H1 (cell line): ENCODE results near the gene CNNM4. TPM values are rescaled to one million over a fixed set of nuclear protein-coding genes. Genes with fewer than 3 reads are reported as not detected.

Source experiments
- CTCF ChIA-PET: fragments of 300-600 bp; sonication (Branson Sonifier 250); formaldehyde crosslinking; loops from one replicate; lab custom pipeline; 2021; ENCODE audit not compliant: partially characterized antibody; lab: Charles Lee
- POLR2A ChIA-PET: fragments of 300-600 bp; sonication (Branson Sonifier 250); formaldehyde crosslinking; loops from one replicate; lab custom pipeline; 2021; ENCODE audit warnings: inconsistent platforms; ENCODE audit not compliant: partially characterized antibody; lab: Charles Lee
- DNase-seq, 2 experiments: peaks; one replicate each; pipeline versions ENCODE4 v3.0.0 to v3.0.0-alpha.2; 2010 to 2022; ENCODE audit warnings: low spot score in 2 of 2, low read depth in 1 of 2, mixed read lengths in 1 of 2
- FAIRE-seq: peaks from 2 replicates; lab custom pipeline; 2011; peaks lifted over from hg19 to GRCh38; lab: Jason Lieb, UNC
- H2AFZ ChIP-seq: 2 replicates; pipeline ENCODE4 v1.8.1; 2012; ENCODE audit warnings: low read length, inconsistent platforms
- H2AK5ac ChIP-seq: 2 replicates; pipeline ENCODE4 v1.6.1; 2013; ENCODE audit warnings: low read depth, low read length
- H2BK120ac ChIP-seq: replicated peaks from 2 replicates; pipeline ENCODE3; 2013; ENCODE audit warnings: low read depth, low read length, inconsistent platforms
- H2BK12ac ChIP-seq: 2 replicates; pipeline ENCODE4 v1.6.1; 2013; ENCODE audit warnings: low read depth, low read length
- H2BK15ac ChIP-seq: 2 replicates; pipeline ENCODE4 v1.6.1; 2013; ENCODE audit warnings: low read length
- H2BK20ac ChIP-seq: 2 replicates; pipeline ENCODE4 v1.6.1; 2013; ENCODE audit warnings: low read length
- H2BK5ac ChIP-seq: 2 replicates; pipeline ENCODE4 v1.6.1; 2013; ENCODE audit warnings: low read depth, low read length
- H3K14ac ChIP-seq: 2 replicates; pipeline ENCODE4 v1.6.1; 2013; ENCODE audit warnings: inconsistent platforms; ENCODE audit not compliant: insufficient read length
- H3K18ac ChIP-seq: 2 replicates; pipeline ENCODE4 v1.6.1; 2013; ENCODE audit warnings: low read length; ENCODE audit errors: extremely low read depth
- H3K23ac ChIP-seq: 2 replicates; pipeline ENCODE4 v1.6.1; 2013; ENCODE audit warnings: inconsistent platforms; ENCODE audit not compliant: insufficient read length
- H3K23me2 ChIP-seq: 2 replicates; pipeline ENCODE4 v1.6.1; 2013; ENCODE audit warnings: low read depth, low read length
- H3K27ac ChIP-seq: 2 replicates; pipeline ENCODE4 v1.6.1; 2011; ENCODE audit warnings: low read depth, low read length, inconsistent platforms
- H3K27me3 ChIP-seq, 4 experiments: replicated peaks in 1 of 4; 1 replicate in 1 of 4; 2 replicates in 3 of 4; pipeline versions ENCODE4 v1.6.1 to v1.8.1; 2011 to 2013; ENCODE audit warnings: low read length in 3 of 4, mild to moderate bottlenecking in 3 of 4, inconsistent platforms in 2 of 4, mixed read lengths in 2 of 4, moderate library complexity in 1 of 4; ENCODE audit not compliant: control insufficient read depth in 3 of 4, insufficient read depth in 3 of 4; ENCODE audit errors: extremely low read depth in 1 of 4
- H3K36me3 ChIP-seq, 4 experiments: 2 replicates each; pipeline versions ENCODE4 v1.6.1 to v1.8.1; 2011 to 2013; ENCODE audit warnings: mild to moderate bottlenecking in 4 of 4, low read length in 3 of 4, moderate library complexity in 2 of 4, control low read depth in 1 of 4, inconsistent platforms in 1 of 4; ENCODE audit not compliant: insufficient read depth in 4 of 4, control insufficient read depth in 2 of 4
- H3K4ac ChIP-seq: replicated peaks from 2 replicates; pipeline ENCODE3; 2013; ENCODE audit warnings: low read length, low read depth, mixed read lengths, inconsistent platforms; ENCODE audit not compliant: insufficient read length
- H3K4me1 ChIP-seq, 4 experiments: replicated peaks in 1 of 4; 1 replicate in 1 of 4; 2 replicates in 3 of 4; pipeline versions ENCODE4 v1.6.1 to v1.8.1; 2011 to 2013; ENCODE audit warnings: low read length in 3 of 4, inconsistent platforms in 2 of 4, mixed read lengths in 1 of 4; ENCODE audit not compliant: insufficient read depth in 4 of 4, control insufficient read depth in 3 of 4
- H3K4me2 ChIP-seq, 2 experiments: 2 replicates each; pipeline versions ENCODE4 v1.6.1 to v1.8.1; 2011 to 2013; ENCODE audit warnings: low read depth in 2 of 2, low read length in 2 of 2, control low read depth in 1 of 2, inconsistent platforms in 1 of 2, mild to moderate bottlenecking in 1 of 2; ENCODE audit not compliant: insufficient read depth in 1 of 2
- H3K4me3 ChIP-seq, 4 experiments: fragments of 200-600, 300-600 bp in 1 of 4; sonication (generic), shearing (Covaris generic), sonication (Bioruptor Twin) in 1 of 4; 2 replicates each; pipeline versions ENCODE4 v1.5.1 to v1.8.1; 2011 to 2016; ENCODE audit warnings: low read length in 4 of 4, low read depth in 3 of 4, control low read depth in 2 of 4, inconsistent platforms in 2 of 4, mild to moderate bottlenecking in 2 of 4, mixed read lengths in 1 of 4, moderate library complexity in 1 of 4; ENCODE audit not compliant: insufficient read depth in 2 of 4; ENCODE audit errors: extremely low read depth in 1 of 4
- H3K56ac ChIP-seq: replicated peaks from 2 replicates; pipeline ENCODE3; 2013; ENCODE audit warnings: low read depth, mild to moderate bottlenecking, mixed read lengths, low read length, inconsistent platforms; ENCODE audit not compliant: insufficient read length
- H3K79me1 ChIP-seq: 2 replicates; pipeline ENCODE4 v1.6.1; 2013; ENCODE audit warnings: low read depth, low read length, control low read depth
- H3K79me2 ChIP-seq, 2 experiments: 2 replicates each; pipeline versions ENCODE4 v1.6.1 to v1.8.1; 2012 to 2013; ENCODE audit warnings: low read length in 2 of 2, mild to moderate bottlenecking in 2 of 2, inconsistent platforms in 1 of 2; ENCODE audit not compliant: insufficient read depth in 2 of 2, control insufficient read depth in 1 of 2
- H3K9ac ChIP-seq, 4 experiments: replicated peaks in 1 of 4; 1 replicate in 1 of 4; 2 replicates in 3 of 4; pipeline versions ENCODE4 v1.6.1 to v1.8.1; 2011 to 2013; ENCODE audit warnings: low read depth in 3 of 4, low read length in 3 of 4, control low read depth in 2 of 4, mild to moderate bottlenecking in 2 of 4, moderate library complexity in 2 of 4, inconsistent platforms in 1 of 4; ENCODE audit errors: extremely low read depth in 1 of 4
- H3K9me3 ChIP-seq, 2 experiments: 2 replicates each; pipeline versions ENCODE4 v1.6.1 to v1.8.1; 2012 to 2013; ENCODE audit warnings: mild to moderate bottlenecking in 2 of 2, moderate library complexity in 2 of 2, control low read depth in 1 of 2, inconsistent platforms in 1 of 2, low read depth in 1 of 2, low read length in 1 of 2, mixed read lengths in 1 of 2; ENCODE audit not compliant: insufficient read depth in 2 of 2
- H4K20me1 ChIP-seq, 2 experiments: replicated peaks in 1 of 2; 2 replicates each; pipeline versions ENCODE3 to v1.8.1; 2011 to 2013; ENCODE audit warnings: inconsistent platforms in 2 of 2, low read length in 2 of 2, mild to moderate bottlenecking in 1 of 2; ENCODE audit not compliant: insufficient read depth in 2 of 2, control insufficient read depth in 1 of 2
- H4K5ac ChIP-seq: 2 replicates; pipeline ENCODE4 v1.6.1; 2013; ENCODE audit warnings: low read length, low read depth, mixed read lengths, inconsistent platforms; ENCODE audit not compliant: insufficient read length
- H4K8ac ChIP-seq: 2 replicates; pipeline ENCODE4 v1.8.0; 2013; ENCODE audit warnings: mild to moderate bottlenecking, moderate library complexity, low read length, inconsistent platforms; ENCODE audit not compliant: insufficient read depth; ENCODE audit errors: extremely low read depth
- H4K91ac ChIP-seq: replicated peaks from 2 replicates; pipeline ENCODE3; 2013; ENCODE audit warnings: low read length, mixed read lengths, inconsistent platforms; ENCODE audit not compliant: insufficient read length
- CBX5 ChIP-seq: fragments of 300-800, 300-1000 bp; sonication (generic); IDR thresholded peaks from 2 replicates; pipeline ENCODE4 v1.7.1; 2016; ENCODE audit warnings: antibody characterized with exemption, low read length, low read depth
- CHD1 ChIP-seq: IDR thresholded peaks from 2 replicates; pipeline ENCODE4 v1.6.1; 2012; ENCODE audit warnings: low read depth, low read length, improper control_type of control experiment
- CHD2 ChIP-seq: IDR thresholded peaks from 2 replicates; pipeline ENCODE4 v1.6.1; 2012; ENCODE audit warnings: low read length, improper control_type of control experiment
- CREB1 ChIP-seq: IDR thresholded peaks from 2 replicates; pipeline ENCODE4 v1.6.1; 2012; ENCODE audit warnings: inconsistent platforms
- EGR1 ChIP-seq: IDR thresholded peaks from 2 replicates; pipeline ENCODE4 v1.6.1; 2011; ENCODE audit warnings: low read depth, low read length, borderline replicate concordance
- MAFK ChIP-seq: IDR thresholded peaks from 2 replicates; pipeline ENCODE4 v1.6.1; 2012; ENCODE audit warnings: low read depth, mild to moderate bottlenecking, improper control_type of control experiment, low read length
- RFX5 ChIP-seq: IDR thresholded peaks from 2 replicates; pipeline ENCODE4 v1.6.1; 2011; ENCODE audit warnings: low read depth, low read length, improper control_type of control experiment, borderline replicate concordance
- RXRA ChIP-seq: IDR thresholded peaks from 2 replicates; pipeline ENCODE4 v1.6.1; 2011; ENCODE audit warnings: low read depth, mild to moderate bottlenecking, low read length, moderate library complexity; ENCODE audit not compliant: insufficient read depth
- SP2 ChIP-seq: IDR thresholded peaks from 2 replicates; pipeline ENCODE4 v1.6.1; 2012; ENCODE audit warnings: mild to moderate bottlenecking, low read length, inconsistent platforms
- TCF12 ChIP-seq: IDR thresholded peaks from 2 replicates; pipeline ENCODE4 v1.6.1; 2011; ENCODE audit warnings: low read depth, mild to moderate bottlenecking, low read length
- YY1 ChIP-seq: IDR thresholded peaks from 2 replicates; pipeline ENCODE4 v1.6.1; 2011; ENCODE audit warnings: low read depth, mild to moderate bottlenecking, low read length
- ZNF274 ChIP-seq: IDR thresholded peaks from 2 replicates; pipeline ENCODE4 v1.7.0; 2012; ENCODE audit warnings: low read length, borderline replicate concordance; ENCODE audit errors: extremely low read depth
- polyA plus RNA-seq, 7 experiments: library from polyadenylated mRNA; depleted of rRNA in 3 of 7; stranded (reverse) in 5 of 7; unstranded in 2 of 7; fragments of >200 nt in 5 of 7; fragments of 200-250 nt in 2 of 7; gene quantifications; 1 replicate in 5 of 7; 2 replicates in 1 of 7; 4 replicates in 1 of 7; pipeline versions ENCODE4 v1.2.1 to v1.2.3, GENCODE V29; 2011 to 2013; ENCODE audit warnings: missing spikeins in 2 of 7, mixed read lengths in 2 of 7
- total RNA-seq: library from RNA; stranded (reverse); fragmentation: NEBNext Ultra II Directional; extraction: Animal tissue kit (Norgen Biotek cat#: 25700); gene quantifications from 2 replicates; pipeline ENCODE4 v1.2.1, GENCODE V29; 2021

The CNNM4 gene
- total and polyA plus RNA-seq, 2 of the 8 experiments (the other 6 are each of a cell fraction or from before 2014, with no cell fraction given): 10.3 to 11.0 TPM

DNA sequence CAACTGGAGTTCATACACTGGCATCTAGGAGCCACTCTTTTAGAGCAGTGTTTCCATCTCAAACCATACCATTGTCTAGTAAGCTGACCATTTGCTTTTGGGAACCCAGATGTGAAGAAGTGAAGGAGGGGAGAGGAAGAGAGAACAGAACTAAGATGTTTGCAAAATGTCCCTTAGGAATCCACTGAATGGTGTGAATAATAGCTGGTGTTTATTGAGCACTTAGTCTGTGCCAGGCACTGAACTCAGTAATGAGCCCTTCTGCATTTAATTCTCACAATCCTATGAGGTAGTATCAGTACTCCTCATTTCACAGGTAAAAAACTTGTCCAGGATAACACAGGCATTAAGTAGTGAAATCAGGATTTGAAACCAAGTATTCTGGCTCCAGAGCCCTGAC, 44.3 kb upstream of the CNNM4 start:
- Histone ChIP-seq H3K9me3 (no peaks in the 10 kb centered on the region), H2BK15ac (no peak overlapping the region), H3K4ac (no peak overlapping the region), H3K18ac (no peak overlapping the region), H3K9ac (no peak overlapping the region), H2BK120ac (no peak overlapping the region), H4K5ac (no peak overlapping the region), H3K23me2 (no peaks in the 10 kb centered on the region), H3K79me2 (no peaks in the 10 kb centered on the region), H3K23ac (no peak overlapping the region), H3K4me2 (no peak overlapping the region), H2BK20ac (no peak overlapping the region), H4K91ac (no peak overlapping the region), H4K8ac (no peak overlapping the region), H4K20me1 (peaks cover 0 to 7% of the 10 kb centered on the region in 2 experiments), H3K56ac (no peak overlapping the region), H3K36me3 (peaks cover 0 to 7% (median 4%) of the 10 kb centered on the region in 4 experiments; a peak in 4 of 8 replicates), H2AFZ (no peak overlapping the region), H2BK5ac (no peak overlapping the region), H3K27ac (no peak overlapping the region), H3K4me3 (no peak overlapping the region), H3K79me1 (peaks cover 4% of the 10 kb centered on the region; the same call in 1 of the 2 replicates), H3K4me1 (no peaks in the 10 kb centered on the region), H3K27me3 (no peaks in the 10 kb centered on the region; a peak in 1 of 7 replicates), H2AK5ac (no peak overlapping the region), H3K14ac (no peak overlapping the region), H2BK12ac (no peak overlapping the region)
- no peak for FAIRE-seq
- ChIA-PET CTCF (no interaction called here), POLR2A (no interaction called here)
- TF ChIP-seq SP2 (no peak), RFX5 (no peak), TCF12 (no peak), RXRA (no peak), CBX5 (no peak), EGR1 (no peak), YY1 (no peak), CREB1 (no peak), CHD1 (no peak), CHD2 (no peak), ZNF274 (no peak), MAFK (no peak)
- DNase-seq: no peak
